Measurements from ENCODE around the gene ACO1. TPM values are rescaled to one million over a fixed set of nuclear protein-coding genes. Genes with fewer than 3 reads are reported as not detected.

ACO1 gene
- total RNA-seq (2014; rRNA removed; shearing (Covaris generic)) (8.8 and 9.2 TPM in 2 replicates), total RNA-seq (2022) (8.8 and 9.0 TPM in 2 replicates), Bru-seq, nascent RNA (percentile 47 among the genes with signal in this experiment), BruChase-seq, experiment 1, labeled RNA remaining after a 6-hour chase (percentile 43 among the genes with signal in this experiment), BruChase-seq, experiment 2, labeled RNA remaining after a 2-hour chase (percentile 42 among the genes with signal in this experiment)
- long read RNA-seq, full-length matches to known transcripts: 40 of 45 reads
- long read RNA-seq, partial matches to known transcripts: 3 of 45 reads
- long read RNA-seq, other reads (novel, unspliced or antisense): 2 of 45 reads

DNA sequence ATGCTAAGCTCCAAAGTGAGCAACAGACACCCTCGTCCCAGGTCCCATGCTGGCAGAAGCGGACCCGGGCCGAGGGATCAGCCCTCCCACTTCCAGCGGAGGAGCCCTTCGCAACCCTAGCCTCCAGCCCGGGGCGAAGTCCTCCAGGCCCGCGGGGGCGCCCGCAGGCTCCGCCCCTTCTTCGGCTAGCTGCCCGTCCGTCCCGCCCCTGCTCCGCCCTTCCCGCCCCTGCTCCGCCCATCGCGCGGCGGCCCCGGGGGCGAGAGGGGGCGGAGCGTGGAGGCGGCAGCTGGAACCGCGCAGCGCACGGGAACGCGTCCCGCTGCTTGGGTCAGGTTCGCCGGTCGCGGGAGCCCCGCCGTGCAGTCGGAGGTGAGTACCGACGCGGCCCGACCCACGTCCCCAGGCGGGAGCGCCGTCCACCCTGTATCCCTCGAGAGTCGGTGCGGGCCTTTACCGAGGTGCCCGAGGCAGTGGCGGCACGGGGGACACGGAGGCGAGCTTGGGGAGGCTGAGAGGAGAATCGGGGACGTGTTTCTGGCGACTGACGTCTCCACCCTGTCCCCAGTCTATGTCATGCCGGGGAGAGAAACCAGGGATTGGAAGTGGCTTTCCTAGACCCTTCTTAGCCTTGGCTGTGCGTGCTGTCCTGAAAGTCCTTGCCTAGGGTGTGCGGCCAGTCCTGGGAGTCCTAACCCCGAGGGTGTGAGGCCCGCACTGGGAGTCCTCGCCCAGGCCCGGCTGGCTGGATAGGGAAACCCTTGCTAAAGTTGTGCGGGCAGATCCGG is at the start of gene ACO1:
ACO1 (plus strand) TSS at position 280 of the 788 bp plus-strand sequence. CDS start 20,864 bp downstream, outside the sequence.
- Histone ChIP-seq H3K4me1 (ENCODE audit: insufficient read depth, low read length, poor library complexity, severe bottlenecking) (peaks cover 23% of the 10 kb centered on the region), H4K20me1 (ENCODE audit: insufficient read depth, low read length) (no peaks in the 10 kb centered on the region), H2AFZ (ENCODE audit: low read length) (peak within 1 kb of the TSS; percentile 94), H3K4me2 (ENCODE audit: low read length) (peak within 1 kb of the TSS; percentile 96), H3K9me3 (ENCODE audit: low read length) (no peaks in the 10 kb centered on the region), H3K79me2 (ENCODE audit: insufficient read depth, low read depth, low read length) (no peaks in the 10 kb centered on the region), H3K4me3 (ENCODE audit: low read depth, low read length, poor library complexity, severe bottlenecking) (peak within 1 kb of the TSS; percentile 93), H3K27ac (ENCODE audit: low read depth, low read length, poor library complexity, severe bottlenecking) (no peak within 1 kb of the TSS), H3K36me3 (ENCODE audit: insufficient read depth, low read length) (no peaks in the 10 kb centered on the region), H3K9me2 (ENCODE audit: insufficient read depth, low read length) (no peaks in the 10 kb centered on the region)
- BruUV-seq (replicated peaks): no TSS peak
- TF ChIP-seq, protein P1, sequence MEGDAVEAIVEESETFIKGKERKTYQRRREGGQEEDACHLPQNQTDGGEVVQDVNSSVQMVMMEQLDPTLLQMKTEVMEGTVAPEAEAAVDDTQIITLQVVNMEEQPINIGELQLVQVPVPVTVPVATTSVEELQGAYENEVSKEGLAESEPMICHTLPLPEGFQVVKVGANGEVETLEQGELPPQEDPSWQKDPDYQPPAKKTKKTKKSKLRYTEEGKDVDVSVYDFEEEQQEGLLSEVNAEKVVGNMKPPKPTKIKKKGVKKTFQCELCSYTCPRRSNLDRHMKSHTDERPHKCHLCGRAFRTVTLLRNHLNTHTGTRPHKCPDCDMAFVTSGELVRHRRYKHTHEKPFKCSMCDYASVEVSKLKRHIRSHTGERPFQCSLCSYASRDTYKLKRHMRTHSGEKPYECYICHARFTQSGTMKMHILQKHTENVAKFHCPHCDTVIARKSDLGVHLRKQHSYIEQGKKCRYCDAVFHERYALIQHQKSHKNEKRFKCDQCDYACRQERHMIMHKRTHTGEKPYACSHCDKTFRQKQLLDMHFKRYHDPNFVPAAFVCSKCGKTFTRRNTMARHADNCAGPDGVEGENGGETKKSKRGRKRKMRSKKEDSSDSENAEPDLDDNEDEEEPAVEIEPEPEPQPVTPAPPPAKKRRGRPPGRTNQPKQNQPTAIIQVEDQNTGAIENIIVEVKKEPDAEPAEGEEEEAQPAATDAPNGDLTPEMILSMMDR (conservative IDR thresholded peaks at IDR 0.05; ENCODE audit: low read length): peak; percentile 48; the same call in 1 of the 2 replicates
- no peak for TF ChIP-seq EZH2phosphoT487 (IDR thresholded peaks at IDR 0.05; ENCODE audit: borderline replicate concordance, low read depth, low read length)
- ChIA-PET CTCF (ENCODE audit: unreplicated experiment) (interaction anchor here (0.6 to 1.1 kb wide), 4 partner anchors 141 to 195 kb away, joined by 3 to 7 read pairs (median 3); partner anchors contain the start of genes NDUFB6 and RIGI), POLR2A (interaction anchor here (0.6 to 1.8 kb wide), 9 partner anchors 18 to 773 kb away, joined by 3 to 9 read pairs (median 3); partner anchors contain the start of gene NDUFB6)
- DNase-seq (ENCODE audit: low spot score): peak; percentile 87
- intact Hi-C loops (cut with micrococcal nuclease; ENCODE audit: unreplicated experiment): loop anchor here (1.0 to 2.0 kb wide), 2 partner anchors 48 to 189 kb away; partner anchors contain the start of gene NDUFB6

DNA sequence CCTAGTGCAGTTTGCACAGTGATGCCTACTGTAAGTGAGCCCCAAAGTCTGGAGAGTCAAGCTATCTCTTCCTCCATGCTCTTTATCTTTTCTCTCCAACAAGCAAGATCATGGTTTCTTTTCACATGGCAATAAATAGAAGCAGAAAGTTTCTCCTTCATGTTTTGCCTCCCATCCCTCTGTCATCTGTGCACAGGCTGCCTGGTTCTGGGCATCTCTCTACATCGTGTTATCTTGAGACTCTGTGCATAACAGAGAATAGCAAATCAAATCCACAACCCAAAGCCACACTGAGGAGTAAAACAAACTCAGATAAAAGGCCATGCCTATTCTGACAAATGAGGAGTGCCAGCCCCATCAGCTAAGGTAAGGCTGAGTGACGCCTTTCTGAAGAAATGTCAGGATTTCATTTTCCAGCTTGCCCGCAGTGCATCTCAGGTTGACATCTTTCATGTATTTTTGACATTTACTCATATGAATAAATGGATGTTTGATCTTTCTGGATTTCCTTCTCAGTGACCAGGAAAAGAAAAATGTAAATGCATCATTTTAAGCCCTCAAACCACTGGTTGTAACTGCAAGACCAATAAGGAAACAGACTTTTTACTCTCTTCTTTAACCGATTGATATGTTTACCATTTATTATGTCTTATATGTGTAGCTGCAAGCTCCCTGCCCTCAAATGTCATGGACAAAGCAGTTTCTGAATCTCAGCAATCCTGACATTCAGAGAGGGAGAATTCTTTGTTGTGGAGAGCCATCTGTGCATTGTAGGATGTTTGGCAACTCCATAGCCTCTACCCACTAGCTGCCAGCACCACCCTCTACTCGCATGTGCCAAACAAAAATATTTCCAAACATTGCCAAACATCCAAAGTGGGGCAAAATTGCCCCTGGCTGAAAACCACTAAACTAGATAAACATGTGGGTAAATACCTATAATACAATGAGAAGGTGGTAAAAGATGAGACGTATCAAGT is 49.2 kb upstream of the ACO1 start:
- Histone ChIP-seq H3K4me3 (ENCODE audit: low read depth, low read length, poor library complexity, severe bottlenecking) (no peak overlapping the region), H3K27ac (ENCODE audit: low read depth, low read length, poor library complexity, severe bottlenecking) (no peak overlapping the region), H3K9me2 (ENCODE audit: insufficient read depth, low read length) (no peaks in the 10 kb centered on the region), H3K9me3 (ENCODE audit: low read length) (no peaks in the 10 kb centered on the region), H4K20me1 (ENCODE audit: insufficient read depth, low read length) (no peaks in the 10 kb centered on the region), H2AFZ (ENCODE audit: low read length) (no peak overlapping the region), H3K4me1 (ENCODE audit: insufficient read depth, low read length, poor library complexity, severe bottlenecking) (peaks cover 10% of the 10 kb centered on the region), H3K79me2 (ENCODE audit: insufficient read depth, low read depth, low read length) (no peaks in the 10 kb centered on the region), H3K36me3 (ENCODE audit: insufficient read depth, low read length) (no peaks in the 10 kb centered on the region), H3K4me2 (ENCODE audit: low read length) (no peak overlapping the region)
- TF ChIP-seq EZH2phosphoT487 (IDR thresholded peaks at IDR 0.05; ENCODE audit: borderline replicate concordance, low read depth, low read length): no peak
- POLR2A ChIA-PET: no interaction called here
- BruUV-seq (replicated peaks): no TSS peak
- DNase-seq (ENCODE audit: low spot score): no peak
- CTCF ChIA-PET (ENCODE audit: unreplicated experiment): no interaction called here
- intact Hi-C loops (cut with micrococcal nuclease; ENCODE audit: unreplicated experiment): no loop called here
